Fibroblast of upper back skin (primary cell): ENCODE results near the gene SLK.

Experiments
- DNase-seq: peaks from one replicate; pipeline ENCODE4 v3.0.0-alpha.2; 2013

SLK gene

DNA sequence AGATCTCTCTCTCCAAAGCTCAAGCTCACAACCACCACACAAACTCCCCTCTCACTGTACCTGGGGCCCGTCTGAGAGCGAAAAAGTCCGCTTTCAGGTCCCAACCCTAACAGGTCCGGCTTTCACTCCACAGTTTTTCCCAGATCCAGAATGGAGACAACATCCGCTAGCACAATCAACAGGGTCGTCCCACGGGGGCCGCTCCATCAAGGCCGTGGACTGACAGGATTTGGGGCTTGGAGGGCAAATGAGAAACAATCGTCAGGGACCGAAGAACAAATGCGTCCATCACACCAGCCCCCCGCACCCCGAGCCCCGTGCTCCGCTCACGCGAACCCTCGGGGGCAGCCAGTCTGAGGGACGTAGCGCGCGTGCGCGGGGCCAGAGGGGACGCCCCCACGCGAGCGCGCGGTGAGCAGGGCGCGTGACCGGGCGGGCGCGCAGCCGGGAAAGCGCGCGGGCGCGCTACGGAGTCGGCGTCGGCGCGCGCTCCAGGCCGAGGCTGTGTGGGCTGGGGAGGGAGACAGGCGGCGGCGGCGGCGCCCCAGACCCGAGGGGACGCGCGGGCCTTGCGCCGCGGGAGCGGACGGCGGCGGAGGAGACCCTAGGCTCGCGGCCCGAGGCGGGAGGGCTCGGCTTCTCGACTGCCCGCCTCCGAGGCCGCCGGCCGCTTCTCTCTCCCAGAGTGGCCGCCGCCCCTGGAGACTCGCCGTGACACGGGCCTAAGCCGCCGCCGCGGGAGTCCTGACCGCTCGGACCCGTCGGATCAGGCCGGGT, at the start of gene SLK:
Gene SLK, plus strand, starts transcription at position 470 of the 777 bp plus-strand sequence. CDS start 606 bp downstream, outside the sequence.
- DNase-seq: peak; percentile 79

DNA sequence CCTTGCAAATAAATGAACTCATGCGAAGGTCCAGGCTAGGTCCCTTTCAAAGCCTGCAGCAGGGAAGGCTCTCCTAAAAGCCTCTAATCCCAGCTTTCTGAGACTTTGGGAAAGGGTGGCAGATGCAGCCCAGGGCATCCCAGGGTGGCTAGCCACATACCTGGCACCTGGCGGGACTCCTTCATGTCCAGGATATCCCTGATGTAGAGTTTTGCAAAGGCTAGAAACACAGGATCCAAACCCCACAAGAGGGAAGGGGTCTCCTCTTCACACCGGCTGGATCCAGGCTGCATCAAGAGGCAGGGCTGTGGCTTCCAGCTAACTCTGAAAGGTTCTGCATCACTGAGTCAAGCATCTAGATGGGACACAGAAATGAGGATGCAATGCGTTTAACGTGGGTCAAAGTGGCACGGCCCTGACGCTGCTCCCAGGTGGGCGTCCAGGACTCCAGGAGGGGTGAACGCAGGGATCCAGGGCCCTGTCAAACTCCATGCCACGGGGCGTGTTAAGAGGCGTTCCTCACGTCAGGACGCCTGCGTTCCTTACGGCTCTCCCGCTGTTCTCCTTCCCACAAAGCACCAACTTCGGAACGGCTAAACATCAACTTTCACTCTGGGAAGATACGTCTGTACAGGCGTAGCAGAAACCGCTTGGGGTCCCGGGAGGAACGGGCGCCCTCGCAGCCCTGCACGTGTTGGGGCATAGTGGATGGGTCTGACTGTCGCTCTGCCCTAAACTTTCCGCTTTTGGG, 49.5 kb upstream of the SLK start:
- peak; percentile 40 for DNase-seq

DNA sequence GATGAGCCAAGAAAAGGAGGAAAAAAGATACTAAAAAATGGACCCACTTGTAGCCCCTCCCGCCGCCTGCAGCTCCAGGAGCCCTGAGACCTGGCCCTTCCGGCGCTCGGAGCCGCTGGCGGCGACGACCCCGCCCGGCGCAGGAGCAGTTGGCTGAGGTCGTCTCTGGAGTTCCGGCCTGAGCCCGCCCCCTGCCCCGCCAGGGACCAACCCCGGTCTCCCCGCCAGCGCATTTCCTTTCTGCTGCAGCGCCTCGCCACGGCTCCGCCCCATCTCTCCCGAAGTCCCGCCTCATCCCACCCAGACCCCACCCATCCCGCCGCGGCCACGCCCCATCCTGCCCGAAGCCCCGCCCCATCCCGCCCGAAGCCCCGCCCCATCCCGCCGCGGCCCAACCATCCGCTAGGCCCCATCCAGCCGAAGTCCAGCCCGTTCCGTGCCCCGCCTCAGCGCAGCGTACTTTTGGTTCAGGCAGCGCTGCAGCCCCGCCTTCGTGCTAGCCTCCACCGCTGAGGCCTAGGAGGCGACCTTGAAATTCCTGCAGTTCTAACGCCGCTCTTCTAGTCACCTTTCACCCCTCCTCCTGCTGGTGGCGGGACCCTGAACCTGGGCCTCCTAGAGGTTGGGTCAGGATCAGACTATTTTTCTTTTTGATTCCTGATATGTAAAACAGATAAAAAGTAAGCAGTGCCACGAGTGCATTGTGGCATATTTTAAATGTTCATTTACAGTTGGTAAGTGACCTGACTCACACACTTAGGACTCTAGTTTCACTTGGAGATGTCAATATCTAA, 48.7 kb upstream of the SLK start, which contains the start of gene STN1:
Gene STN1, minus strand, starts transcription at position 132 of the 794 bp plus-strand sequence. CDS start 590 bp downstream, outside the sequence.
- DNase-seq: peak; percentile 96

DNA sequence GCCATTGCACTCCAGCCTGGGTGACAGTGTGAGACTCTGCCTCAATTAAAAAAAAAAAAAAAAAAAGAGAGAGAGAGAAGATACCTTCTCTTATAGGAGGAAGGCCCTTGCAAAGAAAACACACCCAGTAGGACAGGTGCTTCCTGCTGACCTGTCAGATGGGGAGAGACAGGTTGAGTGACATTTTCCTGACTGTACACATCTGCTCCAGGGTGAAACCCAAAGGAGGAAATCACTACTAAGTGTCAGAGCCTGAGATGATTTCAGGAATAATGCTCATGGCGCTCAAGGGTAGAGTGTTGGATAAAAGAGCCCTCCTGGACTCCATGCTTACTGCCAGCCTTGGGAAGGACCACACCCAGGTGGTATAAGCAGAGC, 47.3 kb upstream of the SLK start:
- DNase-seq: no peak

DNA sequence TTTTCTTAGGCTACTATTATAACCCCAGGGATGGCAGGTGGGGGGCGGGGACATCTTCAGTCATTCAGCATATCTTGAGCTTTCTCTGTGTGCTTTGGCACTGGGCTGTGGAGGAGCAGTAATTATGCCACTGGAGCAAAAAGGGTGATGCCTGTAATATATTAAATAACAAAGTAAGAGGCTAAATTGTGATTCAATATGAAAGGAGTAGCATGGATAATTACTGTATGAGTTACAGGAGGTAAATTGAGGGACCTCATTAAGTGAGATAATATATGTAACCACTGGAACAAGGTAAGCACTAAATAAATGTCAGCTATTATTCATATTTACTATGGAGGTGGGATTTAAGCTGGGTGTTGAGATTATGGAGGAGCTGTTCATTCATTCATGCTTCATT, 45.7 kb upstream of the SLK start:
- DNase-seq: no peak

DNA sequence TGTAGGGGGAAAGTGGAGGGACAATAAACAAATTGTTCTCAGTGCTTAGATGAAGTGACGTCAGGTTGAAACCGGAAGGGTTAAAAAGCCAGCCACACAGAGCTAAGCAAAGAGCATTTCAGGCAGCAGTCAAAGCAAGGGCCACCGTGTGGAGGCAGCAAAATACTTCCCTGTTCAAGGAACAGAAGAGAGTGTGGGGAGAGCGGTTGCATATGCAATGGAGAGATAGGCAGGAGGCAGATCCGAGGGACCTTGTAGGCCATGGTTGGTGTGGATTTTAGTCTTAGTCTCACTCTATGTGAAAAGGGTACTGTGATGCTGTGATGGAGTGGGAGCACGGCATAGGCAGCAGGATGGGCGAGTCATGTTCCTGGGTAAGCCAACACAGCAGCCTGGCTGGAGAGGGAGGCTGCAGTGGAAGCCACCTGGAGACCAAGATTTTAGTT, 45.2 kb upstream of the SLK start:
- no peak for DNase-seq

DNA sequence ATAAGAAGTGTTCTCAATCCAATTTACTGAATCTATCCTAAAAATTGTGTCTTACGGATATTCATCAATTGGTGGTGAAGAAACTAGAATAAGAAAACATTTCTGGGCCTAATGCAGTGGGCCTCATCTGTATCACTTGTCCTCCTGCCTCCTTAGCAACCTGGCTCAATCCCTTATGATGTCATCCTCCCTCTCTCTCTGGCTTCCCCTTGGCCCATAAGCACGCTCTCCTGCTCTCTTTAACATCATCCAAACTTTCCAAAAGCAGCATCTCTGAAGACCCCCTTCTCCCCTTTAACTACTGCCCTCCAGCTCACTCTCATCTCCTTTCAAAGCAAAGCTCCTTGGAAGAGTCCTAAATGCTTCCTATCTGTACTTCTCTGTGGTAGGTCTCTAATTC, 44.3 kb upstream of the SLK start:
- DNase-seq: no peak

DNA sequence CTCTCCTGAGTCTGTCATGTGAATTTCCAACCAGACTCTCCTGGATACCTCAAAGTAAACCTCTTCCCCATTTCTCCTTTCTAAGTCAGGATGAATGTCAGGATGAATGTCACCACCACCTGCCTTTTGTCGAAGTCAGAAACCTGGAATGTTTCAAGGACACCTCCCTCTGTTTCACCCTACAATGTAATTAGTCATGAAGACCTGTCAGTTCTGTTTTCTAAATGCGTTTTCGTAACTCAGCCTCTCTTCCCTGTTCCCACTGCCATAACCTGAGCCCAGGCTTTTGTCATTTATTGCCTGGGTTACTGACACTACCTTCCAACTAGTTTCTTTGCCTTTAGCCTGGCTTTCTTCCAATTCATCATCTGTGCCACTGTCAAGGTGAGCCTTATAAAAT, 43.4 kb upstream of the SLK start:
- no peak for DNase-seq

DNA sequence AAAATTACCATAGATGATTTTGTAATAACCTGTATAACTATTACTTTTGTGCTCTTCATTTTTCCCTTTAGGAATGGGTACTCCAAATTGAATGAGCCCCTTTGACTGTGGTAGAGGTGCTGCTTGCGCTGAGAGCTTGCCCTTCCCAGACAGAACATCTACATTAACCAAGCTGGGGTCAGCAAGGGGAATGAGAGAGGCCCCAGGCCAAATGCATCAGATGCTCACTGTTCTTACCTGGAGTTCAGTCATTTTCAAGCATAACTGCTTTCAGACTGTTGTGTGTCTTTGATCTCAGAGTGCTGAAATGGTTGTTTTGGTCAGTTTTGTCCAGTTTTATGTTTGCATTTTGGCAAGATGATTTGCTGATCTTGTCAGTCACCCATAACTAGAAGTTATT, 41.3 kb upstream of the SLK start:
- no peak for DNase-seq

DNA sequence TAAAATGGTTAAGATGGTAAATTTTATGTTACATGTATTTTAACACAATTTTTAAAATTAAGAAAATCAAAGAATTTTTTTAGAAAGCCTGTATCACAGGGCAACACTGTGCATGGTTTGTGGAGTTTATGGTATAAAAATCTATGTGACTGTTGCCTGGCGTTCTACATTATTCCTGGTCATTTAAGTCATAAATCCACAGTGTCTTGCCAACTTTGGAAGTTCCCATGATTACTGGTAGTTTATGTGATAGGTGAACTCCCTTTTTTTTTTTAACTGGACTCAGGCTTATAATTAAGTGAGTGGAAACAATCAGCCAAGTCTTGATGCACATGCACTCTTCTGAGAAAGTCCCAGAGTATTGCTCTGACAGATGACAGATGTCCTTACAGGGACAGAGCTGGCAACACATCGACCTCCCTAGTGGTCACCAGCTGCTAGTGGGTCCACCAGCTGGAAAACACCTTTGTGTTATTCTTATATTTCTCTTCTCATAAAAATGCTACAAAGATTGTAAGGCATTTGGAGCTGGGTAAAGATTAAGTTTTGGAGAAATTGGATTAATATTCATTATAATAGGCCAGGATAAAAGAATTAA, 40.1 kb upstream of the SLK start:
- no peak for DNase-seq

DNA sequence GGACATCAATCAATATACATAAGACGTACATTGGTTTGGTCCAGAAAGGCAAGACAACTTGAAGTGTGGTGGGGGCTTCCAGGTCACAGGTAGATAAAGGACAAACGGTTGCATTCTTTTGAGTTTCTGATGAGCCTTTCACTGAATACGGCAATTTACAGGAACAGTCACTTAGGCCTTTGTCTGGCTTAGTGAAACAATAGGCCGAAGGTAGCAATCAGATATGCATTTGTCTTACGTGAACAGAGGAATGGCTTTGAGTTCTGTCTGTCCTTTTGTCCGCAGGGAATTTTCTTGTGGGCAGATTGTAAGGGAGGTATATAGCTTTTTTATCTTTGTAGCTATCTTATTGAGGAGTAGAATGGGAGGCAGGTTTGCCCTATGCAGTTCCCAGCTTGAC, 38.2 kb upstream of the SLK start:
- no peak for DNase-seq

DNA sequence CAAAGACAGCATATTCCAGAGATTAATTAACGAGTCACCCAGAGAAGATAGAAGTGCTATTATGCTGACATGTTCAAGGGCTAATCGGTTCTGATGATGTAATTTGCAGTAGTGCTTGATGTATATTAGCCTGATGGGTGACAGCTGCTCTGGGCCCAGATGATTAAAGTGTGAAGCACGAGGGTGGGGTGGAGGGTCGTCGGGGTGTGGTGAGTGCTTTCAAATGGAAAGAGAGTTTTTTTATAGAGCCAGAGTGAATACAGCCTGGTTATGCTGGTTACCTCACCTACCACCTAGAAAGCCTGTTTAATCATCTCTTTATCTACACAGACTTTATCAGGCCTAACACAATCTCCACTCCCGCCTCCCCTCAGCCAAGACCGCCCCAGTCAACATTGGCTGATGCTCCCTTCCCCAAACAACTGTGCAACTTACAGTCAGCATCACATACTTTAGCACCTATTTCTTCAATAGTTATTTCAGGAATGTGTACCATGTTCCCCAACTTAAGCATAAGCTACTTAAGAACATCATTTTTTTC, 37.5 kb upstream of the SLK start:
- peak; percentile 27 for DNase-seq

DNA sequence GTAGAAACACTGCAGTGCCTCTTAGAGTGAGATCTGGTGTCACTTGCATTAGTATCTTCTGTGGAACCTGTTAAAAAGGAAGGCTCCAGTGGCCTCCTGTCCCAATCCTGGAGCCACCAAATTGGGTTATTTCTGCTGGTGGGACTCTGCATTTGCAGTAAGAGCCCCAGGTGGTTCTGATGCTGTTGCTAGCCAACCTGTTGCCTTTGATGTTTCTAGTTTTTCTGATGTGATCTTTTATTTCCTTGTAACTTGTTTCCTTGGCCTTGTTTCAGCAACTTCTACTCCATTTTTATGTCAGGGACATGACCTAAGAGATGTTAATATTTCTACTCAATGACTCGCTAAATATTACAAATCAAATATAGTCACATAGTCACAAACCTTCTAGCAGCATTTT, 36.5 kb upstream of the SLK start:
- no peak for DNase-seq

DNA sequence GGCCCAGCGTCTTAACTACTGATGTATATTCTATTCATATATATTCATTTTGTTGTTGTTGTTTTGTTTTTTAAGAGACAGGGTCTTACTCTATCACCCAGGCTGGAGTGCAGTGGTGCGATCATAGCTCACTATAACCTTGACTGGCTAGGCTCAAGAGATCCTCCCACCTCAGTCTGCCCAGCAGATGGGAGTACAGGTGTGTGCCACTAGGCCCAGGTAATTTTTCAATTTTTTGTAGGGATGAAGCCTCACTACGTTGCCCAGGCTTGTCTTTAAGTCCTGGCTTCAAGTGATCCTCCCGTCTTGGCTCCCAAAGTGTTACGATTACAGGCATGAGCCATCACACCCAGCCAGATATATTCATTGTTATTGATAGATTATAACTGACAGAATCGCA, 36.1 kb upstream of the SLK start:
- no peak for DNase-seq

DNA sequence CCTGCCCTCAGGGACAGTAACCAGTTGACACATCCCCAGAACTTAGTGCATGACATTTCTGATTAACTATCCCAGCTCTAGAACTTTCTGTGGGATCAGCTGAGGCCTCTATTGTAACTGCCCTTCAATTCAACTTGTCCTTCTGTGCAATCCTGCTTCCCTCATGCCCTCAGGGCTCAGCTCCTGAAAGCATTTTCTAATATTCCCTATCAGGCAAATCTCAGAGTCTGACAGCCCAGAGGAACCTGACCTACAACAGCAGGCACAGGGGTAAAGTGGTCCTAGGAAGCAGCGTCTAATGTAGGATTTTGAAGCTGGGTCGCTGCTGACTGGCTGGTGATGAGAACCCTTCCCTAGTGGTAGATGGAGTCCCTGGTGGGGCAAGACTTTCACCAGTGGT, 35.3 kb upstream of the SLK start:
- no peak for DNase-seq

DNA sequence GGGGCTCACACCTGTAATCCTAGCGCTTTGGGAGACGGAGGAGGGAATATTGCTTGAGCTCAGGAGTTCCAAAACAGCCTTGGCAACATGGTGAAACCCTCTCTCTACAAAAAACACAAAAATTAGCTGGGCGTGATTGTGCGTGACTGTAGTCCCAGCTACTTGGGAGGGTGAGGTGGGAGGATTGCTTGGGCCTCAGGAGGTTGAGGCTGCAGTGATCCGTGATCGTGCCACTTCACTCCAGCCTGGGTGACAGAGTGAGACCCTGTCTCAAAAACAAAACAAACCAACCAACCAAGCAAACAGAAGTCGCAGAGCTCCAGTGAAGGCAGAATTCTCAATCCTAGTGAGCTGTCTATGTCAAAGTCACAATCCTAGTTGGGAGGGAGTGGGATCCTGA, 34.7 kb upstream of the SLK start:
- no peak for DNase-seq

DNA sequence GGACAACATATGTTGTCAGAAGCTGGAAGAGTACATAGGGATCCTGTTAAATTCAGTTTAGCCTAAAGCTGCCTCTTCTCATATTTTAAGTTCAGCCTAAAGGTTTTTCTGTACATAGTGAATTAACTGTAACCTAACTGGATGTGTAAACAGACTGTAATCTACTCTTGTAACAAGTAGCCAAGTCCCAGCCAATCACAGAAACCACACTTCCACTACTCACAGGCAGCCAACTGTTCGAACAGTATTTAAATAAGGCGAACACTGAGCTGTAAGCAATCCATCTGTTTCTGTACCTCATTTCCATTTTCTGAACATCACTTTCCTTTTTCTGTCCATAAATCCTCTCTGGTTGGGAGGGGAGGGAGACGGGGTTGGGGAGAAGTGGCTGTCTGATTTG, 34.0 kb upstream of the SLK start:
- DNase-seq: no peak

DNA sequence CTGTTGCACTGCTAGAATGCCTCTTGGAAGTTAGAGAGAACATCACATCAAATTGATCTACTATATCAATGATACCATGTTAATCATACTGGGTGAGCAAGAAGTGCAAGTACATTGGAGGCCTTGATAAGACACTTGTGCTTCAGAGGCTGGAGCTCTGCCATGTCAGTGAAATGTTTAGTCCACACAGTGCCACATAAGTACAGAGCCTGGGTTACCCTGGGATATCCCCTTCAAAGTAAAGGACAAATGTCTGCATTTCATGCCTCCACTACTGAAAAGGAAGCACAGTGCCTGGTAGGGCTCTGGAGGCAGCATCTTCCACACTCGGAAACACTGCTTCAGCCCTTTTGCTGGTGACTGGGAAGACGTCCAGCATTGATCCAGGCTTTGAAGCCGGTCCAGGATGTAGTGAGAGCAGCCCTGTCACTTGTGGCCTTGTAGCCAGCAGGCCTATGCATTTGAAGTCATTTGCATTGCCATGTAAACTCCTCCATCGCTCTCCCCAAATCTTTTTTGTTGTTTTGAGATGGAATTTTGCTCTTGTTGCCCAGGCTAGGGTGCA, 33.3 kb upstream of the SLK start:
- no peak for DNase-seq

DNA sequence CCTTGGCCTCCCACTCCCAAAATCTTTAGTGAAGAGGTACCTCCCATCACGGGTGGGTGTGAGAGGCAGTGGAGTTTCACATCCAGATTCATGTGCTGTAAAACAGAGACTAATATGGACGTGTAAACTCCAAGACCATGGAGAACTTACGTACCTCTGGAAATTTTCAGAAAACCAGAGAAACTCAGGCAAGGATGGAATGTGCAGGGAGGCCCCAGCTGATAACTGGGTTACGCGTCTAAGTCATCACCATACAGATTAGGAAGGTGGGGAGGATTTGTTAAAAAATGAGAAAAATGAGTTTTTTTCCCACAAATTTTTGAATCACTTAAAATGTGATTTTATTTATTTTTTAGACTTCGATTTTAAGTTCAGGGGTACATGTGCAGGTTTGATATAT, 32.6 kb upstream of the SLK start:
- no peak for DNase-seq

DNA sequence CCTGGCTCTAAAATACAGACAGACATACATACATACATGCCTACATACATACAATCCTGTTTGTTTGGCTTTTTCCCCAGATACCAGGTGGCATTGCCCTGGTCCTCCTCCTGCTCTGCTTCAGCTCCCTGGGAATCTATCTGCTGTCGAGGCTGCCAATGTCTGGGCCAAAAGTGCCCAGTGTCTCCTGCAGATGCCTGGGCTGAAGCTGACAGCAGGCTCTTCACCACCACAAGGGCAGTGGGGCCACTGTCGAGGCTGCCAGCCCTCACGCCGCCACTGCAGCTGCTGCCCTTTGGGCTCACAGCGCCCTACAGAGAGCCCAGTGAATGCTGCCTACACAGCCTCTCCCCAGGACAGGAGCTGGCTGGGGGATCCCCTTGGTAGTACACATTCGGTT, 30.9 kb upstream of the SLK start:
- no peak for DNase-seq

DNA sequence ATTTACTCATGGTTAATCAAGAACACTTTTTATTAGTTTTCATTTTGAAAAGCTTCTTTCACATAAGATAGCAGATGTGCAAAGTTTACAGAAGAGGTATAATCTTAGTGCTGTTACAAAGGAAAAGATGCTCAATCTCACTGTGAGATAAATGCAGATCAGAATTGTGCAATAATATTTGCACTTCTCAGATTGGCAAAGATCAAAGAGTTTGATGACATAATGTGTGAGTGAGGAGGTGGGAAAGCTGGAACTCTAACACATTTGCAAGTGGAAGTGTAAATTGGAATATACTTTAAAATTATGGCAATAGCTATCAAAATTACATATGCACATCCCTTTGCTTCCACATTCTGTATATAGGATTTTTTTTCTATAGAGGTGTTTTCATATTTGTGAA, 27.4 kb upstream of the SLK start:
- no peak for DNase-seq

DNA sequence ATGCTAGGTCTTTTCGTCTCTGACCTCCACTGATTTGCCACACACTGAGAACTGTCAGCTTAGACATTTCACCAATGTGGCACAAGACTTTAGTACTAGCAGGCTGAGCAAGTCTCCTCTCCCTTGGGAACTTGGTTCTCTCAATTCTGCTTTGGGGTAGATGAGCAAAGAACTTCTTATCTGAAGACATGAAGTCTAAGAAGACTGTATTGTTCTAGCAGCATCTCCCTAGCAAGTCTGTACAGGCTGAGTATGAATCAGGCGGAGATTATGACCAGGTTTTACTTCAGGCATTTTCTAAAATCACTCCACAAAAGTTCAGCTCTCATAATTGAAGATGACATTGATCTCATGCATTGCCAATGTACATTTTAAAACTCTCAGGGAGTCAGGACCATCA, 25.1 kb upstream of the SLK start:
- no peak for DNase-seq

DNA sequence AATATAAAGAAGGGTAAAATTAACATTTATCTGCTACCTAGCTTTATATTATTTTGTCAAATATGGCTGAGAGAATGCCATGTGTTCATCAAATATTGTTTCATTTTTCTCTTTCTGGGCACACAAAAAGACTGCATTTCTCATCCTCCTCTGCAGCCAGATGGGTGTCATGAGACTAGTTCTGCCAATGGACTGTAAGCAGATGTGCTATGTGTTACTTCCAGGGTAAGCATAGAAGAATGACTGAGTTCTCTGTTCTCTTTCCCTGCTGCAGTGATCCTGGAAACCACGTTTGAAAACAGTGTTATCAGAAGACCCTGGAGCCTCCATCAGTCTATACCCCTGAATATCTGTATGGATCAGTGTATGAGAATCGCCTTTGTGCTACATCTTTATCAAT, 24.1 kb upstream of the SLK start:
- no peak for DNase-seq
